H9 (cell line): Measurements from ENCODE around the gene CHRNA5. TPM values are rescaled to one million over a fixed set of nuclear protein-coding genes. Genes with fewer than 3 reads are reported as not detected.

Experiments
- DNase-seq: peaks from one replicate; pipeline ENCODE4 v3.0.0-alpha.2; 2017
- H2AFZ ChIP-seq: one replicate; pipeline ENCODE4 v1.6.1; 2013; ENCODE audit warnings: mild to moderate bottlenecking, low read length, control low read depth, moderate library complexity
- H2AK5ac ChIP-seq: 2 replicates; pipeline ENCODE4 v1.6.1; 2013; ENCODE audit warnings: low read length, control low read depth, mixed read lengths; ENCODE audit not compliant: insufficient read length
- H2BK120ac ChIP-seq: one replicate; pipeline ENCODE4 v1.6.1; 2013; ENCODE audit warnings: low read depth, mild to moderate bottlenecking, low read length, control low read depth, inconsistent platforms; ENCODE audit not compliant: poor library complexity, severe bottlenecking
- H2BK12ac ChIP-seq: 2 replicates; pipeline ENCODE4 v1.6.1; 2013; ENCODE audit warnings: low read length, control low read depth, mixed read lengths, low read depth; ENCODE audit not compliant: insufficient read length
- H2BK15ac ChIP-seq: 2 replicates; pipeline ENCODE4 v1.6.1; 2013; ENCODE audit warnings: low read depth, low read length, control low read depth
- H2BK20ac ChIP-seq: one replicate; pipeline ENCODE4 v1.6.1; 2013; ENCODE audit warnings: low read depth, mild to moderate bottlenecking, low read length, control low read depth, inconsistent platforms; ENCODE audit not compliant: poor library complexity, severe bottlenecking
- H2BK5ac ChIP-seq: 2 replicates; pipeline ENCODE4 v1.6.1; 2013; ENCODE audit warnings: low read length, control low read depth, mixed read lengths; ENCODE audit not compliant: insufficient read length
- H3K14ac ChIP-seq: 2 replicates; pipeline ENCODE4 v1.6.1; 2013; ENCODE audit warnings: low read length, control low read depth; ENCODE audit not compliant: insufficient read depth
- H3K18ac ChIP-seq: 2 replicates; pipeline ENCODE4 v1.6.1; 2013; ENCODE audit warnings: low read depth, mild to moderate bottlenecking, mixed read lengths, low read length, control low read depth; ENCODE audit not compliant: insufficient read length
- H3K23ac ChIP-seq: 2 replicates; pipeline ENCODE4 v1.6.1; 2013; ENCODE audit warnings: low read length, control low read depth, mixed read lengths, low read depth; ENCODE audit not compliant: insufficient read length
- H3K23me2 ChIP-seq: 2 replicates; pipeline ENCODE4 v1.6.1; 2013; ENCODE audit warnings: low read depth, mild to moderate bottlenecking, mixed read lengths, low read length, control low read depth; ENCODE audit not compliant: insufficient read length, poor library complexity, severe bottlenecking
- H3K27ac ChIP-seq: 2 replicates; pipeline ENCODE4 v1.5.1; 2013; ENCODE audit warnings: low read length, control low read depth, mixed read lengths, low read depth; ENCODE audit not compliant: insufficient read length
- H3K27me3 ChIP-seq: 2 replicates; pipeline ENCODE4 v1.6.1; 2013; ENCODE audit warnings: low read length, control low read depth, inconsistent platforms; ENCODE audit not compliant: insufficient read depth
- H3K4ac ChIP-seq: 2 replicates; pipeline ENCODE4 v1.6.1; 2013; ENCODE audit warnings: low read depth, mild to moderate bottlenecking, control low read depth, inconsistent platforms, low read length, moderate library complexity
- H3K4me1 ChIP-seq: 2 replicates; pipeline ENCODE4 v1.6.1; 2013; ENCODE audit warnings: low read length, control low read depth, inconsistent platforms; ENCODE audit not compliant: insufficient read depth
- H3K4me2 ChIP-seq: 2 replicates; pipeline ENCODE4 v1.6.1; 2013; ENCODE audit warnings: low read length, control low read depth, mixed read lengths; ENCODE audit not compliant: insufficient read length, insufficient read depth
- H3K56ac ChIP-seq: 2 replicates; pipeline ENCODE4 v1.6.1; 2013; ENCODE audit warnings: low read depth, mild to moderate bottlenecking, mixed read lengths, low read length, control low read depth; ENCODE audit not compliant: insufficient read length
- H3K79me1 ChIP-seq: 2 replicates; pipeline ENCODE4 v1.6.1; 2013; ENCODE audit warnings: low read depth, mild to moderate bottlenecking, moderate library complexity, low read length, control low read depth, inconsistent platforms; ENCODE audit not compliant: insufficient read depth, poor library complexity, severe bottlenecking
- H3K79me2 ChIP-seq: 2 replicates; pipeline ENCODE4 v1.6.1; 2013; ENCODE audit warnings: low read length, control low read depth, inconsistent platforms; ENCODE audit not compliant: insufficient read depth
- H3K9ac ChIP-seq: 2 replicates; pipeline ENCODE4 v1.6.1; 2013; ENCODE audit warnings: low read length, control low read depth, mixed read lengths; ENCODE audit not compliant: insufficient read length; ENCODE audit errors: extremely low read depth
- H3K9me3 ChIP-seq: one replicate; pipeline ENCODE4 v1.6.1; 2013; ENCODE audit warnings: low read depth, low read length, inconsistent platforms; ENCODE audit not compliant: control insufficient read depth
- H3T11ph ChIP-seq: one replicate; pipeline ENCODE4 v1.6.1; 2013; ENCODE audit warnings: mild to moderate bottlenecking, low read length, control low read depth, inconsistent platforms
- H4K20me1 ChIP-seq: one replicate; pipeline ENCODE4 v1.6.1; 2013; ENCODE audit not compliant: control insufficient read depth, insufficient read length, insufficient read depth
- H4K5ac ChIP-seq: 2 replicates; pipeline ENCODE4 v1.6.1; 2013; ENCODE audit warnings: low read depth, mild to moderate bottlenecking, mixed read lengths, low read length, control low read depth; ENCODE audit not compliant: insufficient read length
- H4K8ac ChIP-seq: replicated peaks from 2 replicates; pipeline ENCODE4 v1.6.1; 2013; ENCODE audit warnings: low read length, control low read depth, mixed read lengths, low read depth; ENCODE audit not compliant: insufficient read length
- H4K91ac ChIP-seq: 2 replicates; pipeline ENCODE4 v1.6.1; 2013; ENCODE audit warnings: low read depth, mild to moderate bottlenecking, moderate library complexity, mixed read lengths, low read length, control low read depth; ENCODE audit not compliant: insufficient read length
- H3K27ac Mint-ChIP-seq, 3 experiments: 2 replicates in 2 of 3; 3 replicates in 1 of 3; pipeline ENCODE4 v1.8.0; 2020 to 2021; ENCODE audit warnings: mixed read lengths in 3 of 3, mild to moderate bottlenecking in 1 of 3, moderate library complexity in 1 of 3
- H3K27me3 Mint-ChIP-seq: 2 replicates; pipeline ENCODE4 v1.8.0; 2021; ENCODE audit warnings: low read depth, mild to moderate bottlenecking, moderate library complexity, mixed read lengths
- H3K36me3 Mint-ChIP-seq, 3 experiments: 2 replicates in 2 of 3; 3 replicates in 1 of 3; pipeline ENCODE4 v1.8.0; 2020 to 2021; ENCODE audit warnings: low read depth in 3 of 3, mixed read lengths in 3 of 3; ENCODE audit not compliant: insufficient read depth in 1 of 3
- H3K4me1 Mint-ChIP-seq, 2 experiments: 2 replicates each; pipeline ENCODE4 v1.8.0; 2020; ENCODE audit warnings: mixed read lengths in 2 of 2
- H3K4me3 Mint-ChIP-seq, 2 experiments: 2 replicates in 1 of 2; 3 replicates in 1 of 2; pipeline ENCODE4 v1.8.0; 2020 to 2021; ENCODE audit warnings: mild to moderate bottlenecking in 2 of 2, mixed read lengths in 2 of 2, moderate library complexity in 1 of 2
- H3K9me3 Mint-ChIP-seq, 2 experiments: 2 replicates in 1 of 2; 3 replicates in 1 of 2; pipeline ENCODE4 v1.8.0; 2020; ENCODE audit warnings: mild to moderate bottlenecking in 2 of 2, mixed read lengths in 2 of 2, moderate library complexity in 1 of 2
- WGBS: extraction: QIAGEN DNeasy Blood & Tissue Kit; methylation state at CpG from one replicate; pipeline ENCODE4 v1.1.7; 2013; ENCODE audit warnings: missing lambda C conversion rate, low lambda C conversion rate, mixed read lengths; ENCODE audit not compliant: insufficient read length; ENCODE audit errors: extremely low coverage; 5-methylcytosine and 5-hydroxymethylcytosine counted together
- total RNA-seq: library from RNA; stranded (reverse); gene quantifications from 2 replicates; pipeline ENCODE4 v1.2.1, GENCODE V29; 2021
- TF ChIP-seq, protein P1 (sequence below): fragments of 200-600 bp; sonication (generic); conservative IDR thresholded peaks from 3 replicates; pipeline ENCODE4 v1.8.0; 2021; ENCODE audit warnings: antibody characterized with exemption, mild to moderate bottlenecking

CHRNA5 gene
- total RNA-seq, 1 experiment from 2014 or later: 16.5 TPM

DNA sequence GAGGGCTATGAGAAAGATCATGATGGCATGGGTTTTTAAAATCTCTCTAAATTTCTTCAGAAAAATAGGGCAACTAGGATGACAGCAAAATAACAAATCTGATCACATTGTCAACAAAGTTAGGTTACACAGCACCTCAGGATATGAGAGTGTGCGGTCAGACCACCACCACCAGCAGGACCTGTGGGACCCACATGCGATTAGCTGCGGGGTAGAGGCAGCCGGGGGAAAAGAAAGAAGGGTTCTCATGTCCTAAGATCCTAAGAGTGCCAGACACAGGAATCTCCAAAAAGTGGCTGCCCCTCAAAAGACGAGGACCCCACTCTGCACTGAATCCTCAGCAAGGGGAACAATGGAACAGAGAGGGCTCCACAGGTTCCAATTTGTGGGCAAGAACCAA, 39.9 kb downstream of the CHRNA5 start:
- no CpG with 5 or more reads among the region's 5 CpGs for WGBS
- Histone ChIP-seq H3K9ac (no peak overlapping the region), H3K4me1 (no peaks in the 10 kb centered on the region), H3K79me1 (no peaks in the 10 kb centered on the region), H3T11ph (no peak overlapping the region), H3K23ac (no peak overlapping the region), H2BK120ac (no peak overlapping the region), H2BK12ac (no peak overlapping the region), H3K14ac (no peak overlapping the region), H4K20me1 (no peaks in the 10 kb centered on the region), H3K27ac (no peak overlapping the region), H2BK20ac (no peak overlapping the region), H2AFZ (no peak overlapping the region), H2BK5ac (no peak overlapping the region), H3K56ac (no peak overlapping the region), H2AK5ac (no peak overlapping the region), H3K27me3 (no peaks in the 10 kb centered on the region), H3K4ac (no peak overlapping the region), H3K4me2 (no peak overlapping the region), H3K18ac (no peak overlapping the region), H3K9me3 (no peaks in the 10 kb centered on the region), H4K8ac (no peak overlapping the region), H3K79me2 (no peaks in the 10 kb centered on the region), H2BK15ac (no peak overlapping the region), H3K23me2 (no peaks in the 10 kb centered on the region), H4K91ac (no peak overlapping the region), H4K5ac (no peak overlapping the region)
- no peak overlapping the region for H3K4me3 Mint-ChIP-seq
- TF ChIP-seq, protein P1, sequence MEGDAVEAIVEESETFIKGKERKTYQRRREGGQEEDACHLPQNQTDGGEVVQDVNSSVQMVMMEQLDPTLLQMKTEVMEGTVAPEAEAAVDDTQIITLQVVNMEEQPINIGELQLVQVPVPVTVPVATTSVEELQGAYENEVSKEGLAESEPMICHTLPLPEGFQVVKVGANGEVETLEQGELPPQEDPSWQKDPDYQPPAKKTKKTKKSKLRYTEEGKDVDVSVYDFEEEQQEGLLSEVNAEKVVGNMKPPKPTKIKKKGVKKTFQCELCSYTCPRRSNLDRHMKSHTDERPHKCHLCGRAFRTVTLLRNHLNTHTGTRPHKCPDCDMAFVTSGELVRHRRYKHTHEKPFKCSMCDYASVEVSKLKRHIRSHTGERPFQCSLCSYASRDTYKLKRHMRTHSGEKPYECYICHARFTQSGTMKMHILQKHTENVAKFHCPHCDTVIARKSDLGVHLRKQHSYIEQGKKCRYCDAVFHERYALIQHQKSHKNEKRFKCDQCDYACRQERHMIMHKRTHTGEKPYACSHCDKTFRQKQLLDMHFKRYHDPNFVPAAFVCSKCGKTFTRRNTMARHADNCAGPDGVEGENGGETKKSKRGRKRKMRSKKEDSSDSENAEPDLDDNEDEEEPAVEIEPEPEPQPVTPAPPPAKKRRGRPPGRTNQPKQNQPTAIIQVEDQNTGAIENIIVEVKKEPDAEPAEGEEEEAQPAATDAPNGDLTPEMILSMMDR: no peak
- peaks cover 33% of the 10 kb centered on the region for H3K27me3 Mint-ChIP-seq
- peaks cover 16 to 40% (median 17%) of the 10 kb centered on the region in 3 experiments for H3K36me3 Mint-ChIP-seq
- H3K4me1 Mint-ChIP-seq: peaks cover 0 to 4% of the 10 kb centered on the region in 2 experiments; a peak in 2 of 4 replicates
- H3K27ac Mint-ChIP-seq: no peak overlapping the region
- DNase-seq: no peak
- H3K9me3 Mint-ChIP-seq: peaks cover 36 to 55% of the 10 kb centered on the region in 2 experiments
